Measurements from ENCODE around the gene ULBP2.
A peak's percentile ranks its signal among the peaks of the same experiment; 100 is the strongest.
"Not testable (repeated sequence)": the region's sequence is repeated elsewhere in the genome, so short reads cannot be mapped to it uniquely, and the experiment has no call there.

Gene ULBP2

DNA sequence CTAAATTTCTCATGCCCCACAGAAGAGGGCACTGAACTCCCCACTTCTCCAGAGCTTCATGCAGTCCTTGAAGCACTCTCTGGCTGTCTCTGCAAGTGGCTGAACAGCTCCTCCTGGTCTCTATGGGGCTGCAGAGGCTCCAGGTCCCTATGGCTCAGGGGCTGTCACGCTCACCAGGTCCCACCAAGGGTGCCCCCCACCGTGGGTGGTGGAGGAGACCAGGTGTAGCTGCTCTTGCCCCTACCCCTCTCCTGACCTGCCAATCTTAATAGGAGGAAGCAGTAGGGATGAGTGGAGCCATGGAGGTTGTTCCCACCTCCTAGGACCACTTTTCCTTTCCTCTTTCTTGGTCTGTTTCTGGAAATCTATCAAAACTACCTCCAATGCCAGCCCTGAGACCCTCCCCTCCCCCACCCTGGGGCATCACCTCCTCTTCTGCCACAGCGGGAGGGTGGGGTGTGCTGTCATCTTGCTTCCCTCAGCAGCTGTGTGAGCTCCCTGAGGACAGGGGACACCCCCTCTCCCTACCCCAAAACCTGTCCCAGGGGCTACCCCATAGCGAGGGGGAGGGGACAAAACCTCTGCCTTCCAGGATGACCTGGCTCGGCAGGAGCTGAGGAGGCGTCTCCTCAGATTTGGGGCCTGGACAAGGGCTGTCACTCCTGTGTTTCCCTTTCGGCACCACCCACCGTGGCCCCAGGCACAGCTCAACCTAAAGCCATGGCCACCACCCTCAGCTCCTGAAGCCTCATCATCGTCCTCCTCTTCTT is 31.9 kb upstream of the ULBP2 start:
- no peak for DNase-seq (ENCODE audit: low spot score)

DNA sequence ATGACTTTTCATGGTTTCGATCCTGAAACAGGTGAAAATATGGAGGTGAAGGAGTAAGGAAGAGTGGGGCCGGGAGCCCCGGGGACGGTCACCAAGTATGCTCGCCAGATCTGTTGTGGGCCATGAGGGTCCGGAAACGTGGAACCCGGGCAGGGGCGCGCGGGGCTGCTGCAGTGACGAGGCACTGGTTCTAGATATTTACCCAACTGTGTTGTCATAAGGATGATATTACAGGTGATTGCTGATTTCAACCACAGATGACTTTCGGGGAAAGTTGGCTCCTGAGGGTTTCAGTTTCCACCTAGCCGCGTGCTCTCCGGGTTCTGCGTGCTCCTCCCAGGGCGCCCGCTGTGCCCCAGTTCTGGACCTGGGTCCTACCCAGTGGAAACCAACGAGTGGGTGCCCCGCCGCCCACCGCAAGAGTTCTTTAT is 31.1 kb upstream of the ULBP2 start:
- peak; percentile 15 for DNase-seq (ENCODE audit: low spot score)

DNA sequence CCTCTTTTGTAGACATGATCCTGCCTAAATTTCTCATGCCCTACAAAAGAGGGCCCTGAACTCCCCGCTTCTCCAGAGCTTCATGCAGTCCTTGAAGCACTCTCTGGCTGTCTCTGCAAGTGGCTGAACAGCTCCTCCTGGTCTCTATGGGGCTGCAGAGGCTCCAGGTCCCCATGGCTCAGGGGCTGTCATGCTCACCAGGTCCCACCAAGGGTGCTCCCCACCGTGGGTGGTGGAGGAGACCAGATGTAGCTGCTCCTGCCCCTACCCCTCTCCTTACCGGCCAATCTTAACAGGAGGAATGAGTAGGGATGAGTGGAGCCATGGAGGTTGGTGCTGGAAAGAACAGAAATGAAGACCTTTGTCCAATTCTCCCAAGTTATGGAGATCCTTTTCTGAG is 29.1 kb upstream of the ULBP2 start:
- not testable (repeated sequence) for DNase-seq (ENCODE audit: low spot score)

DNA sequence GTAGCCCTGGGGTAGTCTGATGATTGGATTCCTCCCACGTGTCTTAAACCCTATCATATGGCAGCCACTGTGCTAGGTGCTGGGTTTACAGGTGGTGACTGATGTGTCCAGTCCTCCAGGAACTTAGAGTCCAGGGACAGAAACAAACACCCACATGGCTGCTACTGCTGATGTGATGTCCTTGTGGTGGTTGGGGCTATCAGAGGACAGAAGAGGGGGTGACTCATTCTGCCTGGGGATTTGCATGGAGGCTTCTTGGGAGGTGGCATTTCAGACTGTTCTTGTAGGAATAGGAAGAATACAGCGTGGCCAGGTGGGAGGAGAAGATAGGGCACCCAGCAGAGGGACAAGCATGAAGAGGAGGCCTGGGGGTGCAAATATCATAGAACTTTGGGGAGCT is 28.7 kb upstream of the ULBP2 start:
- no peak for DNase-seq (ENCODE audit: low spot score)

DNA sequence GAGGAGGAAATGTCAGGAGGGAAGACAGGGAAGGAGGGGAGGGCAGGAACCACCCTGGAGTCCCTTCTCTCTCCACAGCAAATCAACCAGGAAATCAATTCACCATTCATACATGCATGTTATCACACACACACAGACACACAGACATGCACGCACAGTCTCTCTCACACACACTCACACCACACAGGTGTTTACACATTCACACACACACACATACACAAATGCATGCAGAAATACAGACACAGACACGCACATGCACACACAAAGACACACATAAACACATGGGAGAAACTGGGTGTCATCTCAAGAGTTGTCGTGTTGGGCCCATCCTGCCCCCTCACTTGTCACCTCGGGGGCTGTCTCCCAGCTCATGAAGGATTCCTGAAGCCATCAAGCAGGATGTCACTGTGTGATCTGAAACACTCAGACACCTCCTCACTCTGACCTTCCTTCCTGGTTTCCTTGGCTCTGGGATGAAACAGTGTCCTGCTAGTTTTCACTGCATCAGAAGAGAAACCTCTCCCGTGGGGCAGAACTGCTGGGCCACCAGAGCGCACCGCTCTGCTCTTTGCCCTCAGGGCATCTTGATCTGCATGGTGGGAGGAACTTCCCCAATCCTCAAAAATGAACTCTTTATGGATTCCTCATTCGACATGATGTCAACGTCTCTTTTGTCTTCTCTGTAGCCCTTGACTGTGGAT is 28.1 kb upstream of the ULBP2 start:
- DNase-seq (ENCODE audit: low spot score) = peak; percentile 24

DNA sequence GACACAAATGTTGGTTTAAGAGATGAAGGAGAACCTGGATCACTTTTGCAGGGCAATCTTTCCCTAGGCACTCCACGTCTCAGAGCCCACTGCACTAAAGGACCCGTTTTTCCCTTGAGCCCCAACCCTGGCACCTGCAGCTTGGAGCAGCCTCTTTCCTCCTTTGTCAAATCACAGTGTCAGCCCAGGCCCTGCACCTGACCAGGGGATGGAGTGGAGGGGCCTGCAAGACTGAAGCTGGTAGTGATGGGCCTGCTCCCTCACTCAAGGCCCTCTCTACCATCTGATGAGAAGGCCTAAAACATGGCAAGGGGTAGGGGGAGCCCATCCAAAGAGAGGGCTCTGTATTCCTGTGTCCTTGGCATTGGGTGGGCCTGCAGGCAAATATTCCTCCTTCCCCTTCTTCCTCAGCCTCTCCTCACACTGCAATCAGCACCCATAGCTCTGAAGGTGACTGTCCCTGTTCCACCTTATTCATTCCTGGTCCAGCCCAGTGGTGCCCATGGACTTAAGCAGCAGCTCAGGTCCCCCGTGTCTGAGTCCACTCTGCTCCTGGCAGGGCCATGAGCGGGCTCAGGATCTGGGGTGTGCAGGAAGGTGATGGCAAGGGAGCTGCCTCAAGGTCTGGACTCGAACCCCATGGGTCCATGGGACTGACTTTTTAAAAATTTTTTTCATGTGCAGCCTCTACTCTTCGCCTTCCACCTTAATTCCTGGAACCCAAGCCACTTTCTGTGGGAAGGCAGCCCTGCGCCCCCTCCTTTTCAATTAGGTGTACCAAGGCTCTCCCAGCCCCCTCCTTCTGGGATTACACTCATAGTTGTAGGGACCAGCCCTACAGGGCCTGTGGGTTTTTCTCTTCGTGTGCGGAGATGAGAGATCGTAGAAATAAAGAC is 25.6 kb upstream of the ULBP2 start:
- no peak for DNase-seq (ENCODE audit: low spot score)

DNA sequence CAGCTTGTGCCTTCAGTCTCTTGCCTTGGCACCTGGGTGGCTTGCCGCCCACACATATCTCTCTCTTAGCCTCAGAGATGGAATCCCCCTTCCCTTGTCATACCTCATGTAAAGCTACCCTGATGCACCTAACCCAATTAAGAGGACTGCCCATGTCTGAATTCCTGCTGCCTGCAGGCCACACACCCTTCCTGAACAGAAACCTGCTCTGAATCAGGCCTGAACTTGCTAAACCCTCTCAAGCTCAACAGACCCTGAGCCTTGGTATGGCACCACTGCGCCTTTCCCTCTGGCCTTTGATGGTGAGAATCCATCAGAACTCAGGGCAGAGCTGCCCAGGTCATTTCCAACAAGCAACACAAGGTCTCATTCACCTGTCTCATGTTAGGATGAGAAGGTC is 24.1 kb upstream of the ULBP2 start:
- DNase-seq (ENCODE audit: low spot score) = no peak

DNA sequence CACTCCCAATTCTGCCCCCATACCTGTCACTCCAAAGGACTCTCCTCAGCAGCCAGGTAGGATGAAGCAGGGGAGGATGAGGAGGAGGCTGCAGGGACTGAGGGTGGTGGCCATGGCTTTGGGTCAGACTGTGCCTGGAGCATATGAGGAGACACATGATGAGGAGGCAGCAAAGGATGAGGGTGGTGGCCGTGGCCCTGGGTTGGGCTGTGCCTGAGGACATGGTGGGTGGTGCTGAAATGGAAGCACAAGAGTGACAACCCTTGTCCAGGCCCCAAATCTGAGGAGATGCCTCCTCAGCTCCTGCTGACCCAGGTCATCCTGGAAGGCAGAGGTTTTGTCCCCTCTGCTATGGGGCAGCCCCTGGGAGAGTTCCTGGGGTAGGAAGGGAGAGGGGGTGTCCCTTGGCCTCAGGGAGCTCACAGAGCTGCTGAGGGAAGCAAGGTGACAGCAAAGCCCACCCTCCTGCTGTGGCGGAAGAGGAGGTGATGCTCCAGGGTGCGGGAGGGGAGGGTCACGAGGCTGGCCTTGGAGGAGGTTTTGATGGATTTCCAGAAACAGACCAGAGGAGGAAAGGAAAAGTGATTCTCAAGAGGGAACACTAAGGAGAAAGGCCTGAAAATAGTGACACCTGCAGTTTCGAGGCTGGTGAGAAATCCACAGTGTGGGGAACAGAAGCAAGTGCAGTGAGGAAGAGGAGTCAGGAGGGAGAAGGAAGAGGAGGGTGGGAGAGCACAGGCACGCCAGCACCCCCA is 23.5 kb upstream of the ULBP2 start:
- no peak for DNase-seq (ENCODE audit: low spot score)

DNA sequence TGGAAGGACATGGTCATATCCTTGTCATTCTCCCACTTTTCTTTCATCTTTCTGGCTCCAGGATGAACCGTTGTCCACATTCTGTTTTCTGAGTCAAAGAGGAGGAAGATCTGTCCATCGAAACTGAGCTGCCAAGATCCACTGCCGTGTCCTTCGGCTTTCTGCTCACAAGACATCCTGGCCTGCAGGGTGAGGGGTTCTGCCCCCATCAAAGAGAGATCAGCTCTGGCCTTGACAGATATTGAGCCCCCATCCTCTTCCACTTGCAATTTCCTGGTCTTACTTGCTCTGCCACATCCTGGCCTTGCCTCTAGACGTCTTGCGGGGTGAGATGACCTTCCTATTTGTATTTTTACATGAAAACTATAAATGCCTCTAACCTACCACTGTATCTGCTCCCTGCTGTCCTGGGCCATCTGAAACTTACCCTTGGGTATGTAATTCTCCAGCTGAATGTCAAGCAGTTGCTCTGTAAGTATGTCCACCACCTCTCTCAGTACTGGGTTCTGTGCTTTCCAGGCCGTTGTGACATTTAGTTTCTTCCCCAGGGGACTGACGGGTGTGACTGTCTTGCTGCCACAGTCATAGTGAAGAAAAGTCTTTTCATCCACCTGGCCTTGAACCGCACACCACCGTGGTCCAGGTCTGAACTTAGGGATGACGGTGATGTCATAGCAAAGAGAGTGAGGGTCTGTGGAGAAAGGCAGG is 22.5 kb upstream of the ULBP2 start:
- not testable (repeated sequence) for DNase-seq (ENCODE audit: low spot score)

DNA sequence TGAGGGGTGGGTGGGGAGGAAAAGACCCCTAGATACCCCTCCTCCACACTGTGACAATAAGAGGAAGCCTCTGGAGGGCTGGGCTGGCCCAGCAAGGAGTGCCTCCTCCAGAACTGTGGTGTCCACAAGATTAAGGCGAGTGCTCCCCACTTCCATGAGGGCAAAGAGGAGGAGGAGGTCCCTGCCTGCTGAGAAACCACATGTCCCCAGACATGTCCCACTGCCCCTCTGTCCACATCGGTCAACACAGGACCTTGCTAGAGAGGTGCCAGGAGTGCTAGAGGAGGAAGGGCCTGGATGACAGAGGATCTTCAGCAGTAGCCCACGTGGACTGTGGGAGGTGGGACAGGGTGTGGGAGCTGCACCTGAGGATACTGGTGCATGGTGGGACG is 22.0 kb upstream of the ULBP2 start:
- no peak for DNase-seq (ENCODE audit: low spot score)

DNA sequence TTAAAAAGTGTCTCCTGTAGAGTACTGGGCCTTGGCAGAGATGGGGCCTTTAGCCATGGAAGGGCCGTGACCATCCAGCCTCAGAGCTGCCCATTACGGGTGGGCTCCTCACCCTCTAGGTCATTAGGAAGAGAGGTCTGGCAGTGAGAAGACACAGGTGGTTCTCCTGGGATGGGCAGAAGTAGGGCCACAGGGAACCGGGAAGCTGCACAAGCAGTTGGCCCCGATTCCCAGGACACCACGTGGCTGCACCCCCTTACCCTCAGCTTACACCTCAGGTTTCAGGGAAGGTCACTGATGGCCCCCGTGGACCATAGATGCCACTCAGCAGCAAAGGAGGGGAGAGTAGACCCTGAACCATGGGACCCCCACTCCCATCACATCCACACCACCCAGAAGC is 20.5 kb upstream of the ULBP2 start:
- DNase-seq (ENCODE audit: low spot score) = no peak

DNA sequence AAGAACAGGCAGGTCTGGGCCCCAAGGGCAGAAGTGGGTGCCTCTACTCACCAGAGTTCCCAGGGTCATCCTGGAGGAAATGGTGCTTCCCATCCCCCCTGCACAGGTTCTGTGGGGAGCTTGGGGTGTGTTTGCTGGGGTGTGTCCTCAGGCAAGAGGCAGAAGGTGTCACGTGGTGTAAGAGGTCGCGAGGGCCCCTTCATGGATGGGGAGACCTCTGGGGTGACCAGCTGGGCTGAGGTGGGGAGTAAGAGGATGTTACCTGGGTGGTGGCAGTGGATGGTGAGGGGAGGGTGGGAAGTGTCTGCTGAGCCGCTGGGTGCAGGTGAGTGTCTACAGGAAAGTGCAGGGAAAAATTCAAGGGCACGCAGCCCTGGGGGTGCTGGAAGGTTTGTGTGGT is 19.7 kb upstream of the ULBP2 start:
- not testable (repeated sequence) for DNase-seq (ENCODE audit: low spot score)

DNA sequence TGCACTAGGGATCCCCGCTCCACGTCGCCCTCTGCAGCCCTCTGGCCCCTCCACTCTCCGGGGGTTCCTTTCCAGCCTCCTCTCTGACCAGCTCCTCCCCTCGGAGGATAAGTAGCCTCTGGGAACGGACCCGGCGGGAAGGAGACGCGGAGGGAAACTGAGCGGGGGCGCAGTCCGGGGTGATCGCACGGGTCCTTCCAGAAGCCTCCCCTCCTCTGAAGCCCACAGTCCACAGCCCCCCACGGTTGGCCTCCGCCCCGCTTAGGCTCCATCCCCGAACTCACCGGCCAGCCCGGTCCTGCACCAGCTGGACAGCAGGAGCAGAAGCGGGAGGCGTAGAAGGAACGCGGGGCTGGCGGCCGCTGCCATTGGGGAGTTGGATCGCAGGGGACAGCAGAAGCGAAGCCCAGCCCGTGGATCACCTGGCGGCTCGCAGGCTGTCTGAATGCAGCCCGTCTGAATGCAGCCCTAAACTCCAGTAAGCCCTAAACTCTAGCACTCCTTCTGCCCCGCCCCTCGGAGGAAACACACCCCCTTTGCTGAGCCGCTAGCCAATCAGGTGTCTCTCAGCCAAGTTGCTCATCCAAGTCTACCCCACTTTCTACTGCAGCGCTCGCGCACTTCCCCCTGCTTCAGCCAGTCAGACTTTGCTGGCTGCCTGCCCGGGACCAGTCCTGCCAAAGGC is 19.0 kb upstream of the ULBP2 start, which contains the start of gene RAET1G:
TSS of gene RAET1G (minus strand) at position 480 of the 685 bp plus-strand sequence. CDS start at position 369, 111 bp downstream.
- DNase-seq (ENCODE audit: low spot score) = peak; percentile 91

DNA sequence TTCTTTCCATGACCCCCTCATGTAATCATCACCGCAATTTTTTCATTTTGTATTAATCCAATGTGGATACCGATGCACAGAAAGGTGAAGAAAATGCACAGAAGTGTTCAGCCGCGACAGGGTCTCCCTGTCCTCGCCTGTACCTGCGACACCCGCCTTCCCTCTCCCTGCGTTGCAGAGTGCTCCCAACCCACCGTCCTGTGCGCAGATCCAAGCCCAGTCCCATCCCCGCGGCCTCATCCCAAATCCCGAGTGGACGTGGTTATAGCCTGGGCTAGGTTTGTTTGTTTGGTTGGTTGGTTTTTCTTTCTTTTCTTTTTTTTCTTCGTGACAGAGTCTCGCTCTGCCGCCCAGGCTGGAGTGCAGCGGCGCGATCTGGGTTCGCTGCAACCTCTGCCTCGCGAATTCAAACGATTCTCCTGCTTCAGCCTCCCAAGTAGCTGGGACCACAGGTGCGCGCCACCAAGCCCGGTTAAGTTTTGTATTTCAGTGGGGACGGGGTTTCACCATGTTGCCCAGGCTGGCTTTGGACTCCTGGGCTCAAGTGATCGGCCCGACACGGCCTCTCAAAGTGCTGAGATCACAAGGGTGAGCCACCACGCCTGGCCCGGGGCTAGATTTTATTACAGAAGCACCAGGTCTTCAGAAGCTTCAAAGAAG is 18.4 kb upstream of the ULBP2 start:
- no peak for DNase-seq (ENCODE audit: low spot score)

DNA sequence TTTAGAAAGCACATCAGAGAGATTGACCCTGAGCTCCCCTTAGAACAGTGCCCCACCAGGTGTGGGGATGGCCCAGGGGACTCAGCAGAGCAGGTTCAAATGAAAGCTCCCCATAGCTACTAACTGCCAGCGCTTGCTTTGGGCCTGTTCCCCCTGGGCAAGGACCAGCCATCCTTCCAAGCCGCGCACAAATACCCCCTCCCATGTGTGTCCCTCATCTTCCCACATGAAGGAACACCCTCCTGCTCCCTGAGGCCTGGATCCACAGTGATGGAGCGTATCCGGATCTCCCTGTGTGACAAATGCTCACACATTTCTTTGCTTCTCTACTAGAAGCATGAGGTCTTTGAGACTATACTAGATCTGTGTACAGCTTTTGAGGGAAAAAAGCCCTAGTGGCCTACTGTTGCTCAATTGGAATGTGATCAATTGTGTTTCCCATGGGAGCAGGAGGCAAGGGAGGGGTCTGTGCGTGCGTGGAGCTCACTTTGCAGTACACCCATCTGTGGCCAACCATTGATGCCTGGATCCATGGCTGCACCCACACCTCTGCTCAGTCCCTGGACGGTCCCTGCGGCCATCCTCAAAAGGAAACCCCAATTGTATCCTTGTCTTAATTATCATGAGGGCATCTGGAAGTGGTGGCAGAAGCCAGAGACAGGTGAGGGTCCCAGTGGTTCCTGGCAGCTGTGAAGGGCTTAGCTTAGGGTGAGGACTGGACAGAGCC is 17.4 kb upstream of the ULBP2 start:
- no peak for DNase-seq (ENCODE audit: low spot score)

DNA sequence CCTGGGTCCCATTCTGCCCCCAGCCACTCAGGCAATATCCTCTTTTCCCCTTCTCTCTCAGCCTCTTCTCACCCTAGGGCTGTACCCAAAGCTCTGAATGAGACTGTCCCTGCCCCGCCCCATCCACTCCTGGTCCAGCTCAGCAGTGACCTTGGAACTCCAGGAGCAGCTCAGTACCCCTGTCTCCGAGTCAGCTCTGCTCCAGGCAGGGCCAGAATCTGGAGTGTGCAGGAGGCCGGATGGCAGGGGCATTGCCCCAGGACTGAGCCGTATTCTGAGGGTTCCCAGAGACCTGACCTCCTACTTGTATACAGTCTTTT is 16.9 kb upstream of the ULBP2 start:
- DNase-seq (ENCODE audit: low spot score) = no peak

DNA sequence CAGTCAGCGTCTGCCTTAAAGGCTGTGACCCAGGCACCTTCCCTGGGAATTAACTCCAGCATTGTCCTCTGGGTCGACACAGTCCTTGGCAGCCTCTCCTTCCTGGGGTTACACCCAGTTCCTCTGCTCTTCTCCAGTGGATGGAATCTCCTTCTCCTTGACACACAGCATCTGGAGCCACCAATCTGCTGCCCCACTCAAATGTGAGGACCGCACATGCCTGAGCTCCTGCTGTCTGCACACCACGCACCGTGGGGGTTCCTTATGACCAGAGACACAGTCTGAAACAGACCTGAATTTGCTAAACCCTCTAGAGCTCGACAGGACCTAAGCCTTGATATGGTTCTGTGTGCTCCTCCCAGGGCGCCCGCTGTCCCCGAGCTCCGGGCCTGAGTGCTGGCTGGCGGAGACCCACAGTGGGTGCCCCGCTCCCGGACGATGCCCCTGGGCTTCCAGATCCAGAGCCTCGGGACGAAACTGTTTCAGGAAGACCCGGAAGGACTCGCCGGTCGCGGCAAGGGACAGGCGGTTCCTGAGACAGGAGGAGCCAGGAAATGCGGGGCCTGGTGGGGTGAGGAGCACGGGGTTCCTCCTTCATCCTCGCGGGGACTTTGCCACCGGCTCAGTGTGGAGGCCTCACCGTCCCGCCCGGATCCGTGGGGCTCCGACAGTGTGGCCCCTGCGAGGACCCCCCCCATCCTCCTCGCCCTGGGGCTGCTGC is 16.4 kb upstream of the ULBP2 start:
- DNase-seq (ENCODE audit: low spot score) = no peak

DNA sequence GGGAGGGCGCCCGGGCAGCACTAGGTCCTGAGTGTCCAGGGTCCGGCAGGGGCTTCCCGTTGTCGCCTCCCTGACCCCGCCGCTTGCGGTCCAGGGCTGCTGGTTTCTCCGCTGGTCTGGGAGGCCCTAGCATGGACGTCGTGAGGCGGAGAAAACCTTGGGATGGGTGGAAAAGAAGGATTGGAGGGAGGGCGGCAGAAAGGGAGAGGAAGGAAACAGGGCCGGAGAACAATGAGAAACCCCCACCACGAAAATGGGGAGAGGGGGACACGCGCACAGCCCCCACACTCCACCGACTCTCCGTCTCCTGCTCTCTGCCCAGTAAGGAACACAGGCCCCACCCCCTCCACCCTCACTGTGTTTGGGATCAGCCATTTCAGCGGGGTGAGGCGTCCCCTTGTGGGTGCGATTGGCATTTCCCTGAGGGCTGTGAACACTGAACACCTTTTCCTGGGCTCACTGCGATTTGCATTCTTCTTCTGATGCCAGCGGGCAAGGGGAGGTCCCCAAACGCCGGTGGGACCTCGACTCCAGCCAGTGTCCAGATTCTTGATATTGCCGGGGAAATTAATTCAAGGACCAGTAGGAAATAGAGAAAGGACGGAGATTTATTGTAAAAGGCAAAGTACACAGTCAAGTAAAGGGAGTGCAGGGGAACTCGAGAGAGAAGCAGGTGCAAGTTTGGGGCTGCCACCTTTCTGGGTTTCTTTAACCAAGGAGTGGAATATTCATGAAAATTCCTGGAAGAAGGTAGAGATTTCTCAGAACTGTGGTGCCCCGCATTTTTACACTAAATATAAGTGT is 15.6 kb upstream of the ULBP2 start:
- DNase-seq (ENCODE audit: low spot score) = peak; percentile 91

All from ecto neural progenitor cell (in vitro differentiated cells).